Measurements from ENCODE around the gene RHBG.

RHBG gene

DNA sequence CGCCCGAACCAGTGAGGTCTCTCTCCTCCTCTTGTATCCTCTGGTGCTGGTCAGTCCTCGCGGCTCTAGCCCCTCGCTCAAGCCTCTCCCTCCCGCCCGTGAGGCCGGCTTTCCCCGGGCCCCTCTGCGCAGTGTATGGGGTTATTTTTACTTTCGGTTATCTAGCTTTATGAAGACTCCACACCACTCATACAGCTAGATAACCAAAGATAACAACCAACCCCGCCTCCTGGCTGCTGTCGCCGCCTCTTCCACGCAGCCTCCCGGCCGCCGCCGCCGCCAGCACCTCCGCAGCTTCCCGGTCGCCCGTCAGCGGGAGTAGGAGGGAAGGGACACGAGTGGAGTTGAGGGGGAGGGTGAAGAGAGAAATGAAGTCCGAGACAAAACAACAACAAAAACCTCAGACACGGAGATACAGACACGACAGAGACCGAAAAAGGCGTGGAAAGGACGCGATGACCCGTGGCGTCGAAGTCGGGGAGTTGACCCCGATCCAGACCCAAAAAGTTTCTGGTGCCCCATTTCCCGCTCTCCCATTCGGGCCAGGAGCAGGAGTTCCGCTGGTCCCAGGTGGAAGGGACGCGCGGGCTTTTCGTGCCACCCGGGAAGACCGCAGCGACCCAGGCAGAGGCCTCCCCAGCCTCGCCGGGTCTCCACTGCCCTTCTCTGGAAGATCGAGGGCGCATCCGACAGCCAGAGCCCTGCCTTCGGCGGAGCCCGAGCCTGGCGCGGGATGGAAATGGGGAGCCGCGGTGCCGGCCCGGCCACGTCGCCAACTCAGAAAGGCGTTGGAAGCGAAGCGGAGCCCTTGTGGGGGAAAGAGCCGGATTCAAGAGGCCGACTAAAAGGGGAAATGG is 51.4 kb downstream of the RHBG start:
- Histone ChIP-seq H3K9me3 (ENCODE audit: control insufficient read depth, low read length) (no peaks in the 10 kb centered on the region), H3K27ac (ENCODE audit: low read depth, low read length, severe bottlenecking) (no peak overlapping the region), H3K4me3 (ENCODE audit: extremely low read depth, insufficient read depth, low read length, poor library complexity, severe bottlenecking) (peak overlapping the region; percentile 27), H3K4me1 (ENCODE audit: control insufficient read depth, insufficient read depth, low read length, poor library complexity, severe bottlenecking) (peaks cover 3% of the 10 kb centered on the region), H3K36me3 (ENCODE audit: control insufficient read depth, insufficient read depth, low read length) (no peaks in the 10 kb centered on the region)
- WGBS, 2 experiments (ENCODE audit: insufficient coverage in 2 of 2) = 3% methylated on average over 42 to 47 of the region's 69 CpGs

GRCh38 chr1:156421062-156421938 is 52.3 kb downstream of the RHBG start:
- peak overlapping the region; percentile 27 for H3K4me3 ChIP-seq (ENCODE audit: extremely low read depth, insufficient read depth, low read length, poor library complexity, severe bottlenecking)
- WGBS, 2 experiments (ENCODE audit: insufficient coverage in 2 of 2) = 0 to 1% methylated on average over 59 to 60 of the region's 69 CpGs
- peaks cover 3% of the 10 kb centered on the region for H3K4me1 ChIP-seq (ENCODE audit: control insufficient read depth, insufficient read depth, low read length, poor library complexity, severe bottlenecking)
- no peaks in the 10 kb centered on the region for H3K36me3 ChIP-seq (ENCODE audit: control insufficient read depth, insufficient read depth, low read length)
- no peaks in the 10 kb centered on the region for H3K9me3 ChIP-seq (ENCODE audit: control insufficient read depth, low read length)
- H3K27ac ChIP-seq (ENCODE audit: low read depth, low read length, severe bottlenecking) = no peak overlapping the region

GRCh38 chr1:156421939-156422601 is 53.1 kb downstream of the RHBG start:
- H3K36me3 ChIP-seq (ENCODE audit: control insufficient read depth, insufficient read depth, low read length) = no peaks in the 10 kb centered on the region
- no peaks in the 10 kb centered on the region for H3K9me3 ChIP-seq (ENCODE audit: control insufficient read depth, low read length)
- WGBS, 2 experiments (ENCODE audit: insufficient coverage in 2 of 2) = 42 to 45% methylated on average over 7 to 11 of the region's 12 CpGs
- no peak overlapping the region for H3K27ac ChIP-seq (ENCODE audit: low read depth, low read length, severe bottlenecking)
- peaks cover 3% of the 10 kb centered on the region for H3K4me1 ChIP-seq (ENCODE audit: control insufficient read depth, insufficient read depth, low read length, poor library complexity, severe bottlenecking)
- no peak overlapping the region for H3K4me3 ChIP-seq (ENCODE audit: extremely low read depth, insufficient read depth, low read length, poor library complexity, severe bottlenecking)

DNA sequence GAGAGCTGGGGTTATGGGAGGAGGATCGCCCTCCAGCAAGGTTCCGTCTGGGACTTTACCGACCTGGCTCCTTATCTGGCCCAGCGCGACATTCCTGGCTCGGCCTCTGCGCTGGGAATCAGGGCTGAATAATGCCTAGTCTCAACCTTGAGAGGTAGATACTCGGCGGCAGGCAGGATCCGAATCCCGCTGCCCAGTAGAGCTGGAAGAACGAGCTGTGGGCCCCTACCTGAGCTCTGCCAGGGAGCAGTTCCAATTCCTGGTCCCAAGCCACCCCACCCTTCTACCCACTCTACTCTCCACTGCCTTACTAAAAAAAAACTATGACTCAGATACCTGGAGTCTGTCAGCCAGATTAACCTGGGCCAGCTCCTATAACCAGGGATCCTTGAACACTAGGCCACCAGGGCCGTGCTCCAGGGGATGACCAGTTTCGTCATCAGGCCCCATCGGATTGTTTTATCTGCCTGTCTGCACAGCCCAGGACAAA is 53.6 kb downstream of the RHBG start:
- Histone ChIP-seq H3K9me3 (ENCODE audit: control insufficient read depth, low read length) (no peaks in the 10 kb centered on the region), H3K4me1 (ENCODE audit: control insufficient read depth, insufficient read depth, low read length, poor library complexity, severe bottlenecking) (peaks cover 3% of the 10 kb centered on the region), H3K27ac (ENCODE audit: low read depth, low read length, severe bottlenecking) (no peak overlapping the region), H3K4me3 (ENCODE audit: extremely low read depth, insufficient read depth, low read length, poor library complexity, severe bottlenecking) (no peak overlapping the region), H3K36me3 (ENCODE audit: control insufficient read depth, insufficient read depth, low read length) (no peaks in the 10 kb centered on the region)
- WGBS, 2 experiments (ENCODE audit: insufficient coverage in 2 of 2) = 60 to 66% methylated on average over 14 to 15 of the region's 15 CpGs

DNA sequence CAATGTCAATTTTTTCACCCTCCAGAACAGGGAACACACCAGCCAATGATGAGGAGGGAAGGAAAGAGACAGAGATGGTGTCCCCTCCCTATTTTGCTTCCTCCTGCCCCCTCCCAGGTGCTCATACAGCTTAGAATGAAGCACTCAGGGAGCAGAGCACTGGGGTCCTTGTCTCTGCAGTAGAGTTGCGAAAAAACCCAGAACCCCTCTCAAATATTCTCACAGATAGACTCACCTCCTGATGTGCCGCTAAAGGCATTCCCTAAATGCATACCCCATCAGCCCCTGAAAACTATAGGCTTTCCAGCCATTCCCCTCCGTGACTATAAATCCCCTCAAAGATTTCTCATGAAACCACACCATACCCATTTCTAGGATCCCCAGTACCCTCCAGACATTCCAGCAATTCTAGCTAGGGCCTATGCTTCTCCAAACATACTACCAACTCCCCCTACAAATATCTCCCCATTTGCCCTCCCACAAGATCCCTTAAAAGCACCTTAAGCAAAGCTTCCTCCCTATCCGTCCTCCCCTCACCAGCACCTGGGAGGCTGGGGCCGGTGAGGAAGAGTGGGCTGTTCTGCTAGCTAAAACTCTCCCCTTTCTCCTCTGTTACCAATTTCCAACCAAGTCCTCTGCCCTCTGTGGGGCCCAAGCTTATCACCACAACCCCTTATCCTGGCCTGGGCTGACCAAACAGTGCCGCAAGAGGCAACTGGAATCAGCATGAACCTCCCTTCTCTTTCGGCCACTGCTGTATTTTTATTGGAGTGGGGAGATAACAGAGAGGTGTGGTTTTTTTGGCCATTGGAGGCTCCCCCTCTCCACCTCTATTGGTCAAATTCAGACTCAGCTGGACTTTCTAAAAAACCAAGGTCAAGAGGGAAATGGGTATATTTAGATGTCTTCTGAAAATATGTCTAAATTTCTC is 54.7 kb downstream of the RHBG start:
- H3K4me3 ChIP-seq (ENCODE audit: extremely low read depth, insufficient read depth, low read length, poor library complexity, severe bottlenecking) = no peak overlapping the region
- peaks cover 4% of the 10 kb centered on the region for H3K4me1 ChIP-seq (ENCODE audit: control insufficient read depth, insufficient read depth, low read length, poor library complexity, severe bottlenecking)
- H3K36me3 ChIP-seq (ENCODE audit: control insufficient read depth, insufficient read depth, low read length) = no peaks in the 10 kb centered on the region
- no peak overlapping the region for H3K27ac ChIP-seq (ENCODE audit: low read depth, low read length, severe bottlenecking)
- WGBS, 2 experiments (ENCODE audit: insufficient coverage in 2 of 2) = 73 to 75% methylated on average over 4 to 5 of the region's 7 CpGs
- no peaks in the 10 kb centered on the region for H3K9me3 ChIP-seq (ENCODE audit: control insufficient read depth, low read length)

GRCh38 chr1:156424806-156425432 is 55.9 kb downstream of the RHBG start:
- Histone ChIP-seq H3K4me3 (ENCODE audit: extremely low read depth, insufficient read depth, low read length, poor library complexity, severe bottlenecking) (no peak overlapping the region), H3K4me1 (ENCODE audit: control insufficient read depth, insufficient read depth, low read length, poor library complexity, severe bottlenecking) (peaks cover 7% of the 10 kb centered on the region), H3K27ac (ENCODE audit: low read depth, low read length, severe bottlenecking) (no peak overlapping the region), H3K9me3 (ENCODE audit: control insufficient read depth, low read length) (no peaks in the 10 kb centered on the region), H3K36me3 (ENCODE audit: control insufficient read depth, insufficient read depth, low read length) (no peaks in the 10 kb centered on the region)
- WGBS, 2 experiments (ENCODE audit: insufficient coverage in 2 of 2) = 87 to 88% methylated on average over 7 to 8 of the region's 10 CpGs

GRCh38 chr1:156425943-156426342 is 56.9 kb downstream of the RHBG start:
- Histone ChIP-seq H3K27ac (ENCODE audit: low read depth, low read length, severe bottlenecking) (no peak overlapping the region), H3K4me1 (ENCODE audit: control insufficient read depth, insufficient read depth, low read length, poor library complexity, severe bottlenecking) (peaks cover 10% of the 10 kb centered on the region), H3K36me3 (ENCODE audit: control insufficient read depth, insufficient read depth, low read length) (no peaks in the 10 kb centered on the region), H3K4me3 (ENCODE audit: extremely low read depth, insufficient read depth, low read length, poor library complexity, severe bottlenecking) (no peak overlapping the region), H3K9me3 (ENCODE audit: control insufficient read depth, low read length) (no peaks in the 10 kb centered on the region)
- 89 to 98% methylated on average over 5 to 7 of the region's 7 CpGs for WGBS, 2 experiments (ENCODE audit: insufficient coverage in 2 of 2)

- Histone ChIP-seq H3K9me3 (ENCODE audit: control insufficient read depth, low read length) (no peaks in the 10 kb centered on the region), H3K4me3 (ENCODE audit: extremely low read depth, insufficient read depth, low read length, poor library complexity, severe bottlenecking) (no peak overlapping the region), H3K27ac (ENCODE audit: low read depth, low read length, severe bottlenecking) (no peak overlapping the region), H3K4me1 (ENCODE audit: control insufficient read depth, insufficient read depth, low read length, poor library complexity, severe bottlenecking) (peaks cover 10% of the 10 kb centered on the region), H3K36me3 (ENCODE audit: control insufficient read depth, insufficient read depth, low read length) (no peaks in the 10 kb centered on the region)
- WGBS, 2 experiments (ENCODE audit: insufficient coverage in 2 of 2) = no CpG with 5 or more reads among the region's 5 CpGs
Measured at GRCh38 chr1:156427957-156428356, 58.9 kb downstream of the RHBG start.

DNA sequence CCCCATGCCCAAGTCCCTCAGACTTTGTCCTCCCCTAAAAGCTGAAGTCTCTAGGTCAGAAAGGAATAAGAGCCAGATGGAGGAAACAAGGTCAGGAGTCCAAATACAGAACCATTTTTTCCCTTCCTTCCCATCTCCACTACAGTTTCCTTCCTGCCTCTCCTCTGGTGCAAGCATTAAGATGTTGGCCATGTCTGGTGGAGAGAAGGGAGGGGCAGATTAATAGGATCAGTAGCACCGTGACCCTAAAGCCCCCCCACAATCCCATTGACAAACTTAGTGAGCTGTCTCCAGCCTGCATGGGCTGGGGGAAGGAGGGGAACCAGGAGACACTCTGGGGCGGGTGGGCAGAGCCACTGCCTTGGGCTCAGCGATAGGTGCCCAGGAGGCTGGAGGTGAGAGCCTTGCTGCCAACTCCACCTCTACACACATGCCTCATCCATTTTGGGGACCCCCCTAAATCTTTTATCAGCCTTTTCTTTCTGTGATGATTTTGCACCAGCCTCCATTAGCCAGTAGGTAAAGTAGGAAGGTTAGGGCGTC is 59.8 kb downstream of the RHBG start:
- WGBS, 2 experiments (ENCODE audit: insufficient coverage in 2 of 2) = no CpG with 5 or more reads among the region's 4 CpGs
- Histone ChIP-seq H3K4me3 (ENCODE audit: extremely low read depth, insufficient read depth, low read length, poor library complexity, severe bottlenecking) (no peak overlapping the region), H3K36me3 (ENCODE audit: control insufficient read depth, insufficient read depth, low read length) (no peaks in the 10 kb centered on the region)

More for the DNA sequence above, 59.8 kb downstream of the RHBG start:
- no peak overlapping the region for H3K27ac ChIP-seq (ENCODE audit: low read depth, low read length, severe bottlenecking)
- H3K9me3 ChIP-seq (ENCODE audit: control insufficient read depth, low read length) = no peaks in the 10 kb centered on the region
- peaks cover 10% of the 10 kb centered on the region for H3K4me1 ChIP-seq (ENCODE audit: control insufficient read depth, insufficient read depth, low read length, poor library complexity, severe bottlenecking)
